ENCODE results near the gene SSH2. TPM values are rescaled to one million over a fixed set of nuclear protein-coding genes. Genes with fewer than 3 reads are reported as not detected.

SSH2 gene
- total and polyA plus RNA-seq, 2 experiments from 2014 or later = 9.9 to 12.7 TPM

GRCh38 chr17:29732613-29733012 is 197.4 kb downstream of the SSH2 start:
- H2AFZ ChIP-seq = no peak overlapping the region
- TF ChIP-seq EZH2phosphoT487 (IDR thresholded peaks at IDR 0.05; ENCODE audit: low read depth, severe bottlenecking, unreplicated experiment) (no peak), EZH2 (IDR thresholded peaks at IDR 0.05; ENCODE audit: borderline replicate concordance) (no peak), CTCF (IDR thresholded peaks at IDR 0.05; ENCODE audit: poor library complexity) (no peak)
- peak; percentile 20 for DNase-seq (ENCODE audit: low spot score)
- no peaks in the 10 kb centered on the region for H4K20me1 ChIP-seq (ENCODE audit: insufficient read depth, poor library complexity, severe bottlenecking)
- H3K4me3 ChIP-seq = no peak overlapping the region
- no peaks in the 10 kb centered on the region for H3K79me2 ChIP-seq
- no peaks in the 10 kb centered on the region for H3K9me2 ChIP-seq (replicated peaks; ENCODE audit: insufficient read depth)
- no peaks in the 10 kb centered on the region for H3K36me3 ChIP-seq (replicated peaks; ENCODE audit: insufficient read depth, low read depth)
- no peaks in the 10 kb centered on the region for H3K9me3 ChIP-seq (ENCODE audit: low read depth)
- peaks cover 13% of the 10 kb centered on the region for H3K4me1 ChIP-seq (ENCODE audit: insufficient read depth)
- no peaks in the 10 kb centered on the region for H3K27me3 ChIP-seq
- no peak overlapping the region for H3K4me2 ChIP-seq
- WGBS (ENCODE audit: low lambda C conversion rate, missing lambda C conversion rate) = 78% methylated on average over 5 of the region's 5 CpGs
- H3K27ac ChIP-seq = no peak overlapping the region

DNA sequence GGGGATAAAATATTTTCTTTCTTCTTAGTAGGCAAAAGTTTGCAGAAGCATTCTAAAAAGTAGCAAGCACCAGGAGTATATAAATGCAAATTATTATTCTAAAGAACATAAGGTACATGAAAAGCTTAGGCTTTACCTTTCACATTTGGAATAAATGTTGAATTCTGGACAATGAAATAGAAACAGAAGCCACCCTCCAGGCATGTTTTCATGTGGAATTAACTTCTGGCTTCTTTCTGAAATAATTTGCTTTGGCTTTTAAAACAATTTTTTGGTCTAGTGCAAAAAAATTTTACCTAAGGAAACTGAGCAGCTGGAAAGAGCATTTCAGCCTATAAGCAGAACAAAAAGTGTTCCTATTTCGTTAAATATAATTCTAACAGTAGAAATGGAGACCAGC is 197.8 kb downstream of the SSH2 start:
- no peak overlapping the region for H3K27ac ChIP-seq
- TF ChIP-seq EZH2 (IDR thresholded peaks at IDR 0.05; ENCODE audit: borderline replicate concordance) (no peak), EZH2phosphoT487 (IDR thresholded peaks at IDR 0.05; ENCODE audit: low read depth, severe bottlenecking, unreplicated experiment) (no peak), CTCF (IDR thresholded peaks at IDR 0.05; ENCODE audit: poor library complexity) (no peak)

DNA sequence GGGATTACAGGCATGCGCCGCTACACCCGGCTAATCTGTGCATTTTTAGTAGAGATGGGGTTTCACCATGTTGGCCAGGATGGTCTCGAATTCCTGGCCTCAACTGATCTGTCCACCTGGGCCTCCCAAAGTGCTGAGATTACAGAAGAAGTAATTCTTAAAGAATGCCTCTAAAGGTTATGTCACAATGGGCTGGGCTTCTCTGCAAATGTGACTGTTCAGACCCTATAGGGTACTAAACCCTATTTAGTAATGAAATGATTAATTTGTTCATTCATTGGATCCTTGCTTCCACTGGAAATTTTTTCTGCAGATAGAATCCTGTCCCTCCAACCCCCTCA is 198.5 kb downstream of the SSH2 start:
- 99% methylated on average over 4 of the region's 4 CpGs for WGBS (ENCODE audit: low lambda C conversion rate, missing lambda C conversion rate)
- Histone ChIP-seq H3K4me1 (ENCODE audit: insufficient read depth) (peaks cover 13% of the 10 kb centered on the region), H2AFZ (no peak overlapping the region), H3K36me3 (replicated peaks; ENCODE audit: insufficient read depth, low read depth) (no peaks in the 10 kb centered on the region), H3K27ac (no peak overlapping the region), H4K20me1 (ENCODE audit: insufficient read depth, poor library complexity, severe bottlenecking) (no peaks in the 10 kb centered on the region), H3K27me3 (no peaks in the 10 kb centered on the region), H3K9me2 (replicated peaks; ENCODE audit: insufficient read depth) (no peaks in the 10 kb centered on the region), H3K9me3 (ENCODE audit: low read depth) (no peaks in the 10 kb centered on the region), H3K4me2 (no peak overlapping the region), H3K79me2 (no peaks in the 10 kb centered on the region), H3K4me3 (no peak overlapping the region)
- DNase-seq (ENCODE audit: low spot score) = no peak
- TF ChIP-seq EZH2 (IDR thresholded peaks at IDR 0.05; ENCODE audit: borderline replicate concordance) = no peak
- no peak for TF ChIP-seq EZH2phosphoT487 (IDR thresholded peaks at IDR 0.05; ENCODE audit: low read depth, severe bottlenecking, unreplicated experiment)
- TF ChIP-seq CTCF (IDR thresholded peaks at IDR 0.05; ENCODE audit: poor library complexity) = no peak

More for the DNA sequence above, 197.8 kb downstream of the SSH2 start:
- Histone ChIP-seq H3K79me2 (no peaks in the 10 kb centered on the region), H3K27me3 (no peaks in the 10 kb centered on the region), H2AFZ (no peak overlapping the region), H3K36me3 (replicated peaks; ENCODE audit: insufficient read depth, low read depth) (no peaks in the 10 kb centered on the region), H3K4me2 (no peak overlapping the region), H4K20me1 (ENCODE audit: insufficient read depth, poor library complexity, severe bottlenecking) (no peaks in the 10 kb centered on the region), H3K9me2 (replicated peaks; ENCODE audit: insufficient read depth) (no peaks in the 10 kb centered on the region), H3K4me3 (no peak overlapping the region), H3K4me1 (ENCODE audit: insufficient read depth) (peaks cover 13% of the 10 kb centered on the region), H3K9me3 (ENCODE audit: low read depth) (no peaks in the 10 kb centered on the region)
- WGBS (ENCODE audit: low lambda C conversion rate, missing lambda C conversion rate) = 87% methylated on average over 1 of the region's 1 CpG
- DNase-seq (ENCODE audit: low spot score) = no peak

DNA sequence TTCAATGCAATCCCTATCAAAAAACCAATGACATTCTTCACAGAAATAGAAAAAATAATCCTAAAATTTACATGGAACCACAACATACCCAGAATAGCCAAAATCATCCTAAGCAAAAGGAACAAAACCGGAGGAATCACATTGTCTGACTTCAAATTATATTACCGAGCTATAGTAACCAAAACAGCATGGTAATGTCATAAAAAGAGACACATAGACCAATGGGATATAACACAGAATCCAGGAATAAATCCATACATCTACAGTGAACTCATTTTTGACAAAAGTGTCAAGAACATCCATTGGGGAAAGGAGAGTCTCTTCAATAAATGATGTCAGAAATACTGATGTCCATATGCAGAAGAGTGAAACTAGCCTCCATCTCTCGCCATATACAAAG is 201.5 kb downstream of the SSH2 start:
- Histone ChIP-seq H3K27me3 (no peaks in the 10 kb centered on the region), H3K9me3 (ENCODE audit: low read depth) (no peaks in the 10 kb centered on the region), H3K4me1 (ENCODE audit: insufficient read depth) (peaks cover 13% of the 10 kb centered on the region), H2AFZ (no peak overlapping the region), H3K79me2 (no peaks in the 10 kb centered on the region), H3K36me3 (replicated peaks; ENCODE audit: insufficient read depth, low read depth) (no peaks in the 10 kb centered on the region), H4K20me1 (ENCODE audit: insufficient read depth, poor library complexity, severe bottlenecking) (no peaks in the 10 kb centered on the region), H3K9me2 (replicated peaks; ENCODE audit: insufficient read depth) (no peaks in the 10 kb centered on the region), H3K4me2 (no peak overlapping the region), H3K4me3 (no peak overlapping the region), H3K27ac (no peak overlapping the region)
- 97% methylated on average over 3 of the region's 3 CpGs for WGBS (ENCODE audit: low lambda C conversion rate, missing lambda C conversion rate)
- TF ChIP-seq CTCF (IDR thresholded peaks at IDR 0.05; ENCODE audit: poor library complexity) (no peak), EZH2phosphoT487 (IDR thresholded peaks at IDR 0.05; ENCODE audit: low read depth, severe bottlenecking, unreplicated experiment) (no peak), EZH2 (IDR thresholded peaks at IDR 0.05; ENCODE audit: borderline replicate concordance) (no peak)
- DNase-seq (ENCODE audit: low spot score) = no peak
